Duodenal mucosa (tissue), 2 donors: ENCODE results near the gene DNAJB2.
"Not testable (repeated sequence)": the region's sequence is repeated elsewhere in the genome, so short reads cannot be mapped to it uniquely, and the experiment has no call there.

ENCODE experiments used
- H3K27ac ChIP-seq: one replicate; pipeline ENCODE4 v1.7.0; 2013; ENCODE audit warnings: low read depth, low read length
- H3K27me3 ChIP-seq, 2 donors: one replicate each; pipeline ENCODE4 v1.7.0; 2013; ENCODE audit warnings: low read length in 2 of 2, control low read depth in 1 of 2; ENCODE audit not compliant: insufficient read depth in 2 of 2, control insufficient read depth in 1 of 2
- H3K36me3 ChIP-seq, 2 donors: one replicate each; pipeline ENCODE4 v1.7.0; 2013; ENCODE audit warnings: low read length in 2 of 2, control low read depth in 1 of 2; ENCODE audit not compliant: insufficient read depth in 2 of 2, control insufficient read depth in 1 of 2
- H3K4me1 ChIP-seq, 2 donors: one replicate each; pipeline ENCODE4 v1.7.0; 2013; ENCODE audit warnings: low read length in 2 of 2, control low read depth in 1 of 2; ENCODE audit not compliant: insufficient read depth in 2 of 2, control insufficient read depth in 1 of 2
- H3K4me3 ChIP-seq, 2 donors: one replicate each; pipeline ENCODE4 v1.7.0; 2013; ENCODE audit warnings: low read length in 2 of 2, low read depth in 1 of 2
- H3K9ac ChIP-seq, 2 donors: one replicate each; pipeline ENCODE4 v1.7.0; 2013; ENCODE audit warnings: low read length in 2 of 2, low read depth in 1 of 2
- H3K9me3 ChIP-seq, 2 donors: one replicate each; pipeline ENCODE4 v1.7.0; 2013; ENCODE audit warnings: low read length in 2 of 2, control low read depth in 1 of 2; ENCODE audit not compliant: control insufficient read depth in 1 of 2

Gene DNAJB2

DNA sequence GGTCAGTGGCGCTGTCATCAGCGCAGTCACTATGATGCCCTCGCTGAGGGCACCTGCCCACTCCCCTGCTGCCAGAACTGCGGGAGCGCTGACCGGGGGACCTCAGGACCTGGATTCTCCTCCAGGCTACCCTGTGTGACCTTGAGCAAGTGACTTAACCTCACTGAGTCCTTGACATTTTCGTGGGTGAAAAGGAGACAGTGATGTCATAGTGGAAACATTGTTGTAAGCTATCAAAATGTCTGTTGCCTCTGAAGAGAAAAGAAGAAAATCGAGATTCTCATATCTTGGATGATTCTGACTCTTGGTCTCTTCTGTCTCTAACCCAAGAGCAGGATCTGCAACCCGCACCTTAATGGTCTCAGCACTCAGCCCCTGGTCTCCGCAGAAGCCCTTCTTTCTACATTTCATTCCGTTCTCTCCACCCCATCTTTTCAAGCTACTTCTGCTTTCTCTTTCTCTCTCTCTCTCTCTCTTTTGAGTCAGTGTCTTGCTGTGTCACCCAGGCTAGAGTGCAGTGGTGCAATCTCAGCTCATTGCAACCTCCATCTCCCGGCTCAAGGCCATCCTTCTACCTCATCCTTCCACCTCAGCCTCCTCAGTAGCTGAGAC is 24.5 kb upstream of the DNAJB2 start:
- peaks cover 7 to 15% of the 10 kb centered on the region in 2 donors for H3K36me3 ChIP-seq
- no peaks in the 10 kb centered on the region for H3K9me3 ChIP-seq
- peaks cover 31 to 41% of the 10 kb centered on the region in 2 donors for H3K4me1 ChIP-seq
- peak overlapping the region; percentile 74 to 89 for H3K9ac ChIP-seq
- peak overlapping the region; percentile 82 to 87 for H3K4me3 ChIP-seq
- H3K27me3 ChIP-seq, result peaks cover 0 to 3% of the 10 kb centered on the region in 2 donors
- peak overlapping the region; percentile 67 for H3K27ac ChIP-seq

DNA sequence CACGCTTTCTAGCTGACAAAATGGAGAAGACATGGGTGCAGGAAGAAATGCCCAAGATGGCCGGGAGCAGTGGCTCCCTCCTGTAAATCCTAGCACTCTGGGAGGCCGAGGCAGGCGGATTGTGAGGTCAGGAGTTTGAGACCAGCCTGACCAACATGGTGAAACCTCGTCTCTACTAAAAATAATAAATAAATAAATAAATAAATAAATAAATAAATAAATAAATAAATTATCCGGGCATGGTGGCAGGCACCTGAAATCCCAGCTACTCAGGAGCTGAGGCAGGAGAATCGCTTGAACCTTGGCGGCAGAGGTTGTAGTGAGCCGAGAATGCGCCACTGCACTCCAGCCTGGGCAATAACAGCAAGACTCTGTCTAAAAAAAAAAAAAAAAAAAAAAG is 20.2 kb upstream of the DNAJB2 start:
- not testable (repeated sequence) for H3K9ac ChIP-seq, H3K36me3 ChIP-seq, H3K27ac ChIP-seq, H3K4me1 ChIP-seq, H3K27me3 ChIP-seq, H3K4me3 ChIP-seq, H3K9me3 ChIP-seq

DNA sequence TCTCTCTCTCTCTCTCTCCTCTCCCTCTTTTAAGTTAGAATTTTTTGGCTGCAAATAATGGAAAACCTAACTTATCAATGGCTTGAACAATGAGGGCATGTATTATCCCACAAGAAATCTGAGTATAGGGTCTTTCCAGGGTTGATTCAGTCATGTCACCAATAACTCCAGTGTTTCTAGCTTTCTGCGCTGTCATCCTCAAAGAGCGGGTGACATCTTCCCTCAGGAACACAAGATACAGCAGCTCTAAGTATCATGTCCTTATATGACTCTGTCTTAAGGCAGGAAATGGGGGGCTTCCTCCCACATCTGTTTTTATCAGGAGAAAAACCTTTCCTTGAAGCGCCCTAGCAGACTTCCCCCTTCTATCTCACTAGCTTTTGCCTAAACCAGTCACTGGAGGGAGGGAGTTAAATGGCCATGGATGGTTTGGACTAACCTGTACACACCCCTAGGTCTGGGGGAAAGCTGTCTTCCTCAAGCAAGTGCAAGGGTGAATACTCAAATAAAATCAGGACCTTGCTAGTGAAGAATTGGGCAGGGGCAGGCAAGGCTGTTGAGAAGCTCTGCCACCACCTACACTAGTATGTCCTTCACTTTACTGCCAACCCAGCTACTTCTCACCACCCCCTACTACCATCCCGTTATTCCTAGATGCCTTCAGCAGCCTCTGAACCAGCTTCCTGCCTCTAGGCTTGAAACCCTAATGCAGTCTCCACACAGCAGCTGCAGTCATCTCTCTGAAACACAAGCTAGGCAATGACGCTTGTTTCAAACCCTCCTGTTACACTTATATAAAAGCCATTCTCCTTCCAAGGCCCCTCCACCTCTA is 17.9 kb upstream of the DNAJB2 start:
- Histone ChIP-seq H3K27ac (no peak overlapping the region), H3K4me1 (no peaks in the 10 kb centered on the region), H3K27me3 (no peaks in the 10 kb centered on the region)

DNA sequence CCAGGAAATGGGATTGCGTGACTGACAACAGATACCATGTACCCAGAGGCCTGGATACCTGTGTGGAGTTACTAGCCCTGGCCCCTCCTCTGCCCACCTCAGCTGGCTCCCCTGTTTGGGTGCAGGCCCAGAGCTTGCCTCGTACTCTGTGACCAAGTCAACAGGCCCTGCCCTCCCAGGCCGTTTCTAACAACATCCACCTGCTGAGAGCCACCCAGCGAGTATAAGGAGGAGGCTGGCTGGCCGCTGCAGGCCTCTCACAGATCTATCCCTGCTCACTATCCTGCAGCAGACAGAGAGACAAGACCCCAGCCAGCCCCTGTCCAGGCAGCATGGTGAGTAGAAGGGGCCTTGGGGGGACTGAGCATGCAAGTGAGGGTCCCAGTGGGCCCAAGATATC is 12.9 kb upstream of the DNAJB2 start:
- peaks cover 12 to 14% of the 10 kb centered on the region in 2 donors for H3K4me1 ChIP-seq
- no peak overlapping the region for H3K27ac ChIP-seq
- no peak overlapping the region for H3K9ac ChIP-seq
- H3K4me3 ChIP-seq, result no peak overlapping the region
- H3K27me3 ChIP-seq, result no peaks in the 10 kb centered on the region
- no peaks in the 10 kb centered on the region for H3K9me3 ChIP-seq
- H3K36me3 ChIP-seq, result no peaks in the 10 kb centered on the region

More for the DNA sequence above, 17.9 kb upstream of the DNAJB2 start:
- Histone ChIP-seq H3K9ac (no peak overlapping the region), H3K4me3 (no peak overlapping the region), H3K9me3 (no peaks in the 10 kb centered on the region), H3K36me3 (no peaks in the 10 kb centered on the region)

DNA sequence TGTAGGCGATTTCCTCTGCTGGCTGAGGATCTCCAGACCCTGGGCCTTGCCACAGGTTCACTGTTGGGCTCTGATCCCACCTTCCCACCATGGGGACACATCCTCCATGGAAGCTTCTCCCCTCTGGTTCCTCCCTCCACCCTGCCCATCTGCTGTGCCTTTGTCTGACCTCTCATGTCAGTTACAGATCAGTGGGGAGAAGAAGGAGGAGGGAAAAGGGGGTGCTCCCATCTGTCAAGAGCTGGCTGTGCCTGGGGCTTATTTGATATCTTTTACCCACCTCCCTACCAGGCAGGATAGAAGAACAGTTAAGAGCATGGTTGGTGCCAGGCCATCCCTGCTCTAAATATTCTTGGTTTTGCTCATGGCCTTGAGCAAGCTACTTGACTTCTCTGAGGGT is 12.3 kb upstream of the DNAJB2 start:
- H3K9me3 ChIP-seq, result no peaks in the 10 kb centered on the region
- no peaks in the 10 kb centered on the region for H3K36me3 ChIP-seq
- no peaks in the 10 kb centered on the region for H3K27me3 ChIP-seq
- peaks cover 12 to 14% of the 10 kb centered on the region in 2 donors for H3K4me1 ChIP-seq
- no peak overlapping the region for H3K27ac ChIP-seq
- no peak overlapping the region for H3K9ac ChIP-seq
- H3K4me3 ChIP-seq, result no peak overlapping the region

DNA sequence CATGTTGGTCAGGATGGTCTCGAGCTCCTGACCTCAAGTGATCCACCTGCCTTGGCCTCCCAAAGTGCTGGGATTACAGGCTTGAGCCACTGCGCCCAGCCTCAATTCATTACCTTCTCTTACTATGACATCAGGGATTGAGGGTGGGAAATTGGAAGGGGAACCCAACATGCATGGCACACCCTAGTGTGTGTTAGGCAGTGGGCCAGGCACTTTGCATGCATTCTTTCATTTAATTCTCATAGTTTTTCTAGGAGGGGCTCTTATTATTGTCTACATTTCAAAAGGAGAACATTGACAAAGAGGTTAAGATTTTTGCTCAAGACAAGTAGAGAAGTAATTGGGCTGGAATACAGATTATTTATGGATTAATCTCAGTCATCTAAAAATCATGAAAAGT is 10.9 kb upstream of the DNAJB2 start:
- no peak overlapping the region for H3K9ac ChIP-seq
- H3K36me3 ChIP-seq, result no peaks in the 10 kb centered on the region
- no peak overlapping the region for H3K4me3 ChIP-seq
- no peaks in the 10 kb centered on the region for H3K9me3 ChIP-seq
- peaks cover 12 to 14% of the 10 kb centered on the region in 2 donors for H3K4me1 ChIP-seq
- no peaks in the 10 kb centered on the region for H3K27me3 ChIP-seq
- H3K27ac ChIP-seq, result no peak overlapping the region

DNA sequence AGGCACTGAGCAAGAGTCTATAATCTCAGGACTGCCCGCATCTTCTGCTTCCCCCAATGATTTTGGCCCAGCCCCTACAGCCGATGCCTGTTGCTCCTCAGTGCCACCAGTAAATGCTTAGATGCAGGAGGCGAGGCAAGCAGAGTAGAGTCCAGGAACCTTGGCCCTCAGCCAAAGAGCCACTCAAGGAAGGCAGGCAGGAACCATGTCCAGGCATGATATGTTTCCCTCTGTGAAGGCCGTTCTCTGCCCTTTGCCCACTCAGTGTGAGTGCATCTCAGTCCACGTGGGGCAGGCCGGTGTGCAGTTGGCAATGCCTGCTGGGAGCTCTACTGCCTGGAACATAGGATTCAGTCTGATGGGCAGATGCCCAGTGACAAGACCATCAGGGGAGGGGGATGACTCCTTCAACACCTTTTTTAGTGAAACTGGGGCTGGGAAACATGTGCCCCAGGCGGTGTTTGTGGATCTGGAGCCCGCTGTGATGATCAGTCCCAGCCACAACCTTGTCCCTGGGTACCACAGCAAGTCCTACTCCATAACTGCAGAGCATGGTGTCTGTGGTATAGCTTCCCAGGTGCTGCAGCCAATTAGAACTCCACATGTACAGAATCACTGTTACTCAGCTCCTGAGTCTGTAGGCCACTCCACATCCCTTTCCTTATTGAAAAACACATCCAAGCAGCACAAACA is 9.7 kb upstream of the DNAJB2 start:
- Histone ChIP-seq H3K27me3 (no peaks in the 10 kb centered on the region), H3K36me3 (no peaks in the 10 kb centered on the region), H3K9ac (no peak overlapping the region), H3K4me3 (no peak overlapping the region), H3K9me3 (no peaks in the 10 kb centered on the region), H3K27ac (no peak overlapping the region), H3K4me1 (peaks cover 12 to 14% of the 10 kb centered on the region in 2 donors)

DNA sequence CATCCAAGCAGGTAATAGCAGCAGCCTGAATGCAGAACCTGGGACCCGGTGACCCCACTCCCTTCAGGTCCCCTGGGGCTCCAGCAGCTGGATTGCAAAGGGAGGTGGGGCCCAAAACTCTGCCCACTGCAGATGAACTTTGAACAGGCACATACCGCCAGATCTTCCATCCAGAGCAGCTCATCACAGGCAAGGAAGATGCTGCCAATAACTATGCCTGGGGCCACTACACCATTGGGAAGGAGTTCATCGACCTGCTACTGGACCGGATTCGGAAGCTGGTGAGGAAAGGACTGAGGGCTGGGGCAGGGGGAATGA is 9.2 kb upstream of the DNAJB2 start:
- H3K27ac ChIP-seq, result no peak overlapping the region
- H3K4me1 ChIP-seq, result peaks cover 12 to 14% of the 10 kb centered on the region in 2 donors

DNA sequence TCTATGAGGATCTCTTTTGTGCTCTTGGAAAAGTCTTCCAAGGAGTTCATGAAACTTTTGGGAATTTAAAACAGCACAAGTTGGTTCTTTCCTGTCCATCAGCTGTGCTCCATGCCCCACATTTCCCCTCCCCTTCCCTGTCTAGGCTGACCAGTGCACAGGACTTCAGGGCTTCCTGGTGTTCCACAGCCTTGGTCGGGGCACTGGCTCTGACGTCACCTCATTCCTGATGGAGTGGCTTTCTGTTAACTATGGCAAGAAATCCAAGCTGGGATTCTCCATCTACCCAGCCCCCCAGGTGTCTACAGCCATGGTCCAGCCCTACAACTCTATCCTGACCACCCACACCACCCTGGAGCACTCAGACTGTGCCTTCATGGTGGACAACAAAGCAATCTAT is 8.1 kb upstream of the DNAJB2 start:
- H3K27ac ChIP-seq, result no peak overlapping the region
- H3K9me3 ChIP-seq, result no peaks in the 10 kb centered on the region
- H3K4me1 ChIP-seq, result peaks cover 12 to 14% of the 10 kb centered on the region in 2 donors
- no peak overlapping the region for H3K4me3 ChIP-seq
- H3K36me3 ChIP-seq, result no peaks in the 10 kb centered on the region
- H3K9ac ChIP-seq, result no peak overlapping the region
- H3K27me3 ChIP-seq, result no peaks in the 10 kb centered on the region

More for the DNA sequence above, 9.2 kb upstream of the DNAJB2 start:
- no peak overlapping the region for H3K9ac ChIP-seq
- H3K36me3 ChIP-seq, result no peaks in the 10 kb centered on the region
- H3K9me3 ChIP-seq, result no peaks in the 10 kb centered on the region
- H3K4me3 ChIP-seq, result no peak overlapping the region
- no peaks in the 10 kb centered on the region for H3K27me3 ChIP-seq

DNA sequence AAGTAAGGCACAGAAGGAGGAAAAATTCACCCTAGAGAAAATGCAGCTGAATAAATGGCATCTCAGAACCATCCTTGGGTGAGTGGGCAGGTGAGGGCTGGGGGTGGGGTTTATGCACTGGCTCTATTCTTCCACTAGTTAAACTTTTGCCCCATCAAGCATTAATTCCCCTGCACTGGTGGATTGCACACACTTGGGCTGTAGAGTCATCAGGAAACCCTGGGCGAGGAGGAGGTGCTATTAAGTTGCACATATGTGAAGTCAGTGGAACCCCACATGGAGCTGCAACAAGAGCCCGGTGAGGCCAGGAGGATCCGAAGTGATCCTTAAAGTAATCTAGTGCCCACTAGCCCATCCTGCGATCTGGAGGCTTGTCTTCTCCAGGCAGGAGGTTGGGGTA is 6.8 kb upstream of the DNAJB2 start:
- no peaks in the 10 kb centered on the region for H3K36me3 ChIP-seq
- no peak overlapping the region for H3K9ac ChIP-seq
- no peak overlapping the region for H3K4me3 ChIP-seq
- H3K9me3 ChIP-seq, result no peaks in the 10 kb centered on the region
- H3K4me1 ChIP-seq, result peaks cover 12 to 17% of the 10 kb centered on the region in 2 donors
- no peaks in the 10 kb centered on the region for H3K27me3 ChIP-seq
- H3K27ac ChIP-seq, result no peak overlapping the region
